Rectal smooth muscle tissue (tissue), 1 donor: Measurements from ENCODE around the gene GPR142.
"Not testable (repeated sequence)": the region's sequence is repeated elsewhere in the genome, so short reads cannot be mapped to it uniquely, and the experiment has no call there.

ENCODE experiments used
- H3K27ac ChIP-seq: one replicate; pipeline ENCODE4 v1.7.0; 2013; ENCODE audit warnings: low read depth, low read length, inconsistent platforms
- H3K27me3 ChIP-seq: one replicate; pipeline ENCODE4 v1.7.0; 2013; ENCODE audit warnings: low read length; ENCODE audit not compliant: control insufficient read depth, insufficient read depth
- H3K36me3 ChIP-seq: one replicate; pipeline ENCODE4 v1.7.0; 2013; ENCODE audit warnings: low read length; ENCODE audit not compliant: control insufficient read depth, insufficient read depth
- H3K4me1 ChIP-seq: one replicate; pipeline ENCODE4 v1.7.0; 2013; ENCODE audit warnings: low read length; ENCODE audit not compliant: control insufficient read depth, insufficient read depth
- H3K4me3 ChIP-seq: one replicate; pipeline ENCODE4 v1.7.0; 2013; ENCODE audit warnings: low read length
- H3K9ac ChIP-seq: one replicate; pipeline ENCODE4 v1.7.0; 2013; ENCODE audit warnings: low read length

The GPR142 gene

GRCh38 chr17:74394275-74394950 is 27.1 kb downstream of the GPR142 start:
- Histone ChIP-seq H3K27me3 (no peaks in the 10 kb centered on the region), H3K27ac (no peak overlapping the region), H3K9ac (no peak overlapping the region), H3K4me1 (no peaks in the 10 kb centered on the region), H3K4me3 (no peak overlapping the region), H3K36me3 (no peaks in the 10 kb centered on the region)

- Histone ChIP-seq H3K9ac (no peak overlapping the region), H3K27me3 (no peaks in the 10 kb centered on the region), H3K27ac (no peak overlapping the region)
Observed at GRCh38 chr17:74394977-74395376, 27.7 kb downstream of the GPR142 start.

GRCh38 chr17:74396567-74396966 is 29.3 kb downstream of the GPR142 start:
- no peaks in the 10 kb centered on the region for H3K36me3 ChIP-seq
- H3K9ac ChIP-seq = no peak overlapping the region
- H3K4me3 ChIP-seq = no peak overlapping the region
- H3K4me1 ChIP-seq = no peaks in the 10 kb centered on the region
- H3K27me3 ChIP-seq = no peaks in the 10 kb centered on the region
- no peak overlapping the region for H3K27ac ChIP-seq

More at GRCh38 chr17:74394977-74395376, 27.7 kb downstream of the GPR142 start:
- Histone ChIP-seq H3K36me3 (no peaks in the 10 kb centered on the region), H3K4me1 (no peaks in the 10 kb centered on the region), H3K4me3 (no peak overlapping the region)

- no peaks in the 10 kb centered on the region for H3K4me1 ChIP-seq
- H3K9ac ChIP-seq = no peak overlapping the region
- no peaks in the 10 kb centered on the region for H3K36me3 ChIP-seq
- no peak overlapping the region for H3K4me3 ChIP-seq
- no peak overlapping the region for H3K27ac ChIP-seq
- no peaks in the 10 kb centered on the region for H3K27me3 ChIP-seq
Observed at GRCh38 chr17:74402048-74402447, 34.7 kb downstream of the GPR142 start.

- no peaks in the 10 kb centered on the region for H3K27me3 ChIP-seq
- no peaks in the 10 kb centered on the region for H3K4me1 ChIP-seq
- H3K4me3 ChIP-seq = no peak overlapping the region
- no peak overlapping the region for H3K27ac ChIP-seq
- no peaks in the 10 kb centered on the region for H3K36me3 ChIP-seq
- H3K9ac ChIP-seq = no peak overlapping the region
Observed at GRCh38 chr17:74403512-74404137, 36.3 kb downstream of the GPR142 start.

GRCh38 chr17:74404218-74404617 is 36.9 kb downstream of the GPR142 start:
- no peaks in the 10 kb centered on the region for H3K36me3 ChIP-seq

GRCh38 chr17:74404789-74405188 is 37.5 kb downstream of the GPR142 start:
- Histone ChIP-seq H3K4me3 (no peak overlapping the region), H3K4me1 (no peaks in the 10 kb centered on the region), H3K9ac (no peak overlapping the region), H3K27ac (no peak overlapping the region), H3K36me3 (no peaks in the 10 kb centered on the region), H3K27me3 (no peaks in the 10 kb centered on the region)

More at GRCh38 chr17:74404218-74404617, 36.9 kb downstream of the GPR142 start:
- Histone ChIP-seq H3K4me3 (no peak overlapping the region), H3K27me3 (no peaks in the 10 kb centered on the region), H3K9ac (no peak overlapping the region), H3K4me1 (no peaks in the 10 kb centered on the region), H3K27ac (no peak overlapping the region)

GRCh38 chr17:74405311-74405710 is 38.0 kb downstream of the GPR142 start:
- not testable (repeated sequence) for H3K27ac ChIP-seq, H3K9ac ChIP-seq, H3K4me1 ChIP-seq, H3K36me3 ChIP-seq, H3K27me3 ChIP-seq, H3K4me3 ChIP-seq

GRCh38 chr17:74407384-74407783 is 40.1 kb downstream of the GPR142 start:
- Histone ChIP-seq H3K27me3 (no peaks in the 10 kb centered on the region), H3K4me1 (no peaks in the 10 kb centered on the region), H3K27ac (no peak overlapping the region), H3K4me3 (no peak overlapping the region), H3K36me3 (no peaks in the 10 kb centered on the region), H3K9ac (no peak overlapping the region)

GRCh38 chr17:74408262-74408661 is 41.0 kb downstream of the GPR142 start:
- Histone ChIP-seq H3K4me3 (no peak overlapping the region), H3K9ac (no peak overlapping the region), H3K27me3 (no peaks in the 10 kb centered on the region), H3K27ac (no peak overlapping the region), H3K36me3 (no peaks in the 10 kb centered on the region), H3K4me1 (no peaks in the 10 kb centered on the region)

GRCh38 chr17:74408815-74409214 is 41.5 kb downstream of the GPR142 start:
- Histone ChIP-seq H3K27ac (no peak overlapping the region), H3K4me3 (no peak overlapping the region), H3K4me1 (no peaks in the 10 kb centered on the region)

GRCh38 chr17:74410001-74410443 is 42.7 kb downstream of the GPR142 start:
- Histone ChIP-seq H3K36me3 (no peaks in the 10 kb centered on the region), H3K27ac (no peak overlapping the region), H3K27me3 (no peaks in the 10 kb centered on the region), H3K9ac (no peak overlapping the region), H3K4me1 (no peaks in the 10 kb centered on the region), H3K4me3 (no peak overlapping the region)

More at GRCh38 chr17:74408815-74409214, 41.5 kb downstream of the GPR142 start:
- Histone ChIP-seq H3K27me3 (no peaks in the 10 kb centered on the region), H3K9ac (no peak overlapping the region), H3K36me3 (no peaks in the 10 kb centered on the region)

- Histone ChIP-seq H3K4me1 (no peaks in the 10 kb centered on the region), H3K27me3 (no peaks in the 10 kb centered on the region), H3K9ac (no peak overlapping the region)
Observed at GRCh38 chr17:74412581-74412980, 45.3 kb downstream of the GPR142 start.

More at GRCh38 chr17:74412581-74412980, 45.3 kb downstream of the GPR142 start:
- H3K4me3 ChIP-seq = no peak overlapping the region
- no peak overlapping the region for H3K27ac ChIP-seq
- H3K36me3 ChIP-seq = no peaks in the 10 kb centered on the region
